GM23338 (cell line): Measurements from ENCODE around the gene CA12. TPM values are rescaled to one million over a fixed set of nuclear protein-coding genes. Genes with fewer than 3 reads are reported as not detected.

Source experiments
- ATAC-seq: fragments of 200-7000 bp; cut with Tn5 transposase; 3 replicates; pipeline ENCODE4 v1.9.1; 2020
- DNase-seq: peaks from one replicate; pipeline ENCODE4 v3.0.0-alpha.2; 2015; ENCODE audit warnings: low spot score
- H2AFZ ChIP-seq: fragments of 200-600 bp; sonication (generic); 2 replicates; pipeline ENCODE4 v1.8.0; 2016; ENCODE audit warnings: antibody characterized with exemption, mild to moderate bottlenecking, moderate library complexity
- H3F3A ChIP-seq: fragments of 200-600 bp; sonication (generic); replicated peaks from 2 replicates; pipeline ENCODE4 v1.8.0; 2017; ENCODE audit warnings: antibody characterized with exemption, mixed run types, low read depth
- H3K27ac ChIP-seq: fragments of 200-600 bp; sonication (generic); 2 replicates; pipeline ENCODE4 v1.6.1; 2016; ENCODE audit warnings: low read depth
- H3K27me3 ChIP-seq: fragments of 200-600 bp; sonication (generic); 2 replicates; pipeline ENCODE4 v1.8.0; 2016; ENCODE audit warnings: mild to moderate bottlenecking, mixed run types, moderate library complexity; ENCODE audit not compliant: insufficient read depth
- H3K36me3 ChIP-seq: fragments of 200-600 bp; sonication (generic); 2 replicates; pipeline ENCODE4 v1.8.0; 2016; ENCODE audit warnings: mild to moderate bottlenecking; ENCODE audit not compliant: insufficient read depth
- H3K4me1 ChIP-seq: fragments of 200-600 bp; sonication (generic); 2 replicates; pipeline ENCODE4 v1.8.0; 2016; ENCODE audit warnings: mild to moderate bottlenecking, moderate library complexity; ENCODE audit not compliant: insufficient read depth
- H3K4me2 ChIP-seq: fragments of 200-600 bp; sonication (generic); 2 replicates; pipeline ENCODE4 v1.7.1; 2017; ENCODE audit warnings: mixed run types
- H3K4me3 ChIP-seq: fragments of 200-600 bp; sonication (generic); 2 replicates; pipeline ENCODE4 v1.6.1; 2016; ENCODE audit warnings: mixed run types
- H3K79me2 ChIP-seq: fragments of 200-600 bp; sonication (generic); replicated peaks from 2 replicates; pipeline ENCODE4 v1.8.0; 2017; ENCODE audit warnings: mild to moderate bottlenecking; ENCODE audit not compliant: insufficient read depth
- H3K9me2 ChIP-seq: fragments of 200-600 bp; sonication (generic); 2 replicates; pipeline ENCODE4 v1.8.0; 2017; ENCODE audit not compliant: insufficient read depth
- H4K20me1 ChIP-seq: fragments of 200-600 bp; sonication (generic); replicated peaks from 2 replicates; pipeline ENCODE4 v1.8.0; 2017; ENCODE audit warnings: mild to moderate bottlenecking; ENCODE audit not compliant: insufficient read depth
- H3K27ac Mint-ChIP-seq: 2 replicates; pipeline ENCODE4 v1.8.0; 2020; ENCODE audit warnings: inconsistent platforms, mild to moderate bottlenecking, moderate library complexity, mixed read lengths
- H3K27me3 Mint-ChIP-seq: 3 replicates; pipeline ENCODE4 v1.8.0; 2022; ENCODE audit warnings: low read depth, mild to moderate bottlenecking, moderate library complexity, mixed read lengths, inconsistent platforms; ENCODE audit not compliant: insufficient read depth, poor library complexity
- H3K36me3 Mint-ChIP-seq: 3 replicates; pipeline ENCODE4 v1.8.0; 2021; ENCODE audit warnings: low read depth, mild to moderate bottlenecking, inconsistent platforms, moderate library complexity, mixed read lengths
- H3K4me1 Mint-ChIP-seq: 3 replicates; pipeline ENCODE4 v1.8.0; 2020; ENCODE audit warnings: mild to moderate bottlenecking, inconsistent platforms, mixed read lengths
- H3K4me3 Mint-ChIP-seq: 3 replicates; pipeline ENCODE4 v1.8.0; 2021; ENCODE audit warnings: moderate library complexity, mild to moderate bottlenecking, inconsistent platforms, mixed read lengths
- H3K9me3 Mint-ChIP-seq: 3 replicates; pipeline ENCODE4 v1.8.0; 2020; ENCODE audit warnings: moderate library complexity, mild to moderate bottlenecking, inconsistent platforms, mixed read lengths
- CREB1 ChIP-seq: fragments of 250-450 bp; sonication (Bioruptor Pico); IDR thresholded peaks from 2 replicates; pipeline ENCODE4 v1.5.0; 2020; ENCODE audit warnings: low read depth, mild to moderate bottlenecking, moderate library complexity
- EZH2 ChIP-seq: fragments of 200-600 bp; sonication (generic); IDR thresholded peaks from one replicate; pipeline ENCODE4 v1.8.0; 2017; ENCODE audit warnings: antibody characterized with exemption, mild to moderate bottlenecking, low read depth; ENCODE audit not compliant: unreplicated experiment
- EZH2phosphoT487 ChIP-seq: fragments of 200-600 bp; sonication (generic); IDR thresholded peaks from one replicate; pipeline ENCODE4 v1.8.1; 2018; ENCODE audit warnings: antibody characterized with exemption; ENCODE audit not compliant: unreplicated experiment
- NANOG ChIP-seq: IDR thresholded peaks from 2 replicates; pipeline ENCODE4 v1.6.1; 2016; ENCODE audit warnings: antibody characterized with exemption, borderline replicate concordance
- POLR2AphosphoS5 ChIP-seq: IDR thresholded peaks from 2 replicates; pipeline ENCODE4 v1.6.1; 2016; ENCODE audit warnings: antibody characterized with exemption, low read depth
- STAT1 ChIP-seq: IDR thresholded peaks from one replicate; pipeline ENCODE4 v1.6.1; 2016; ENCODE audit warnings: antibody characterized with exemption; ENCODE audit not compliant: unreplicated experiment
- polyA plus RNA-seq: library from polyadenylated mRNA; unstranded; fragments of >200 nt; fragmentation: Nextera tagmentation; extraction: Ambion mirVana; gene quantifications from 2 replicates; pipeline ENCODE4 v1.2.1, GENCODE V29; 2016
- total RNA-seq: library from RNA; depleted of rRNA; stranded (reverse); fragments of >200 nt; shearing (Covaris generic); gene quantifications from 2 replicates; pipeline ENCODE4 v1.2.3, GENCODE V29; 2014
- TF ChIP-seq, protein P1 (sequence below): IDR thresholded peaks from 2 replicates; pipeline ENCODE4 v1.6.1; 2016; ENCODE audit warnings: antibody characterized with exemption
- TF ChIP-seq, protein P2 (sequence below), 2 experiments: fragments of 200-600 bp in 1 of 2; sonication (generic) in 1 of 2; conservative IDR thresholded peaks; 2 replicates each; pipeline versions ENCODE4 v1.5.1 to v1.6.1; 2016 to 2017; ENCODE audit warnings: antibody characterized with exemption in 2 of 2, low read depth in 2 of 2, mild to moderate bottlenecking in 2 of 2, moderate library complexity in 1 of 2
- TF ChIP-seq, protein P3 (sequence below): fragments of 250-450 bp; sonication (Bioruptor Pico); IDR thresholded peaks from 2 replicates; pipeline ENCODE4 v1.5.0; 2020; ENCODE audit warnings: mild to moderate bottlenecking, moderate library complexity

The CA12 gene
- total and polyA plus RNA-seq, 2 experiments from 2014 or later = 2.9 to 5.2 TPM

- H3K9me2 ChIP-seq = no peaks in the 10 kb centered on the region
- H3K4me3 ChIP-seq = no peak overlapping the region
- peaks cover 17% of the 10 kb centered on the region; the same call in 1 of the 2 replicates for H3K4me1 ChIP-seq
- H3K9me3 Mint-ChIP-seq = no peaks in the 10 kb centered on the region
- no peak for DNase-seq
- H3K36me3 ChIP-seq = no peaks in the 10 kb centered on the region
- H3K4me3 Mint-ChIP-seq = no peak overlapping the region
- no peaks in the 10 kb centered on the region for H4K20me1 ChIP-seq
- H3K79me2 ChIP-seq = no peaks in the 10 kb centered on the region
- no peak overlapping the region for H2AFZ ChIP-seq
- no peaks in the 10 kb centered on the region for H3F3A ChIP-seq
- H3K27ac ChIP-seq = no peak overlapping the region
- no peak overlapping the region for H3K27ac Mint-ChIP-seq
- ATAC-seq = no peak
- H3K27me3 Mint-ChIP-seq = peaks cover 7% of the 10 kb centered on the region
- H3K27me3 ChIP-seq = no peaks in the 10 kb centered on the region
- no peaks in the 10 kb centered on the region for H3K36me3 Mint-ChIP-seq
- no peak overlapping the region for H3K4me2 ChIP-seq
- no peak for TF ChIP-seq EZH2phosphoT487
- TF ChIP-seq, protein P1, sequence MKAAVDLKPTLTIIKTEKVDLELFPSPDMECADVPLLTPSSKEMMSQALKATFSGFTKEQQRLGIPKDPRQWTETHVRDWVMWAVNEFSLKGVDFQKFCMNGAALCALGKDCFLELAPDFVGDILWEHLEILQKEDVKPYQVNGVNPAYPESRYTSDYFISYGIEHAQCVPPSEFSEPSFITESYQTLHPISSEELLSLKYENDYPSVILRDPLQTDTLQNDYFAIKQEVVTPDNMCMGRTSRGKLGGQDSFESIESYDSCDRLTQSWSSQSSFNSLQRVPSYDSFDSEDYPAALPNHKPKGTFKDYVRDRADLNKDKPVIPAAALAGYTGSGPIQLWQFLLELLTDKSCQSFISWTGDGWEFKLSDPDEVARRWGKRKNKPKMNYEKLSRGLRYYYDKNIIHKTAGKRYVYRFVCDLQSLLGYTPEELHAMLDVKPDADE = no peak
- H3K4me1 Mint-ChIP-seq = peaks cover 31% of the 10 kb centered on the region
Measured at GRCh38 chr15:63372753-63373152, 8.9 kb downstream of the CA12 start.

GRCh38 chr15:63372018-63372705 is 9.5 kb downstream of the CA12 start:
- Mint-ChIP-seq H3K27me3 (peaks cover 7% of the 10 kb centered on the region), H3K4me1 (peaks cover 27% of the 10 kb centered on the region), H3K9me3 (no peaks in the 10 kb centered on the region), H3K4me3 (no peak overlapping the region), H3K27ac (no peak overlapping the region), H3K36me3 (no peaks in the 10 kb centered on the region)
- no peaks in the 10 kb centered on the region for H3K79me2 ChIP-seq
- H3K4me1 ChIP-seq = peaks cover 17% of the 10 kb centered on the region; the same call in 1 of the 2 replicates
- H3K4me2 ChIP-seq = no peak overlapping the region
- H3K36me3 ChIP-seq = no peaks in the 10 kb centered on the region
- H3K4me3 ChIP-seq = no peak overlapping the region
- H3K27me3 ChIP-seq = no peaks in the 10 kb centered on the region
- no peak overlapping the region for H3K27ac ChIP-seq
- no peak overlapping the region for H2AFZ ChIP-seq
- H3K9me2 ChIP-seq = no peaks in the 10 kb centered on the region
- no peaks in the 10 kb centered on the region for H4K20me1 ChIP-seq
- no peak for ATAC-seq
- no peak for DNase-seq
- no peaks in the 10 kb centered on the region for H3F3A ChIP-seq
- TF ChIP-seq STAT1 (no peak), EZH2phosphoT487 (no peak), EZH2 (no peak), CREB1 (CRISPR knock-in tag) (no peak), NANOG (no peak), POLR2AphosphoS5 (no peak)
- TF ChIP-seq, protein P2, sequence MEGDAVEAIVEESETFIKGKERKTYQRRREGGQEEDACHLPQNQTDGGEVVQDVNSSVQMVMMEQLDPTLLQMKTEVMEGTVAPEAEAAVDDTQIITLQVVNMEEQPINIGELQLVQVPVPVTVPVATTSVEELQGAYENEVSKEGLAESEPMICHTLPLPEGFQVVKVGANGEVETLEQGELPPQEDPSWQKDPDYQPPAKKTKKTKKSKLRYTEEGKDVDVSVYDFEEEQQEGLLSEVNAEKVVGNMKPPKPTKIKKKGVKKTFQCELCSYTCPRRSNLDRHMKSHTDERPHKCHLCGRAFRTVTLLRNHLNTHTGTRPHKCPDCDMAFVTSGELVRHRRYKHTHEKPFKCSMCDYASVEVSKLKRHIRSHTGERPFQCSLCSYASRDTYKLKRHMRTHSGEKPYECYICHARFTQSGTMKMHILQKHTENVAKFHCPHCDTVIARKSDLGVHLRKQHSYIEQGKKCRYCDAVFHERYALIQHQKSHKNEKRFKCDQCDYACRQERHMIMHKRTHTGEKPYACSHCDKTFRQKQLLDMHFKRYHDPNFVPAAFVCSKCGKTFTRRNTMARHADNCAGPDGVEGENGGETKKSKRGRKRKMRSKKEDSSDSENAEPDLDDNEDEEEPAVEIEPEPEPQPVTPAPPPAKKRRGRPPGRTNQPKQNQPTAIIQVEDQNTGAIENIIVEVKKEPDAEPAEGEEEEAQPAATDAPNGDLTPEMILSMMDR (conservative IDR thresholded peaks at IDR 0.05; ENCODE audit: low read depth in 2 of 2) = no peak
- TF ChIP-seq, protein P3, sequence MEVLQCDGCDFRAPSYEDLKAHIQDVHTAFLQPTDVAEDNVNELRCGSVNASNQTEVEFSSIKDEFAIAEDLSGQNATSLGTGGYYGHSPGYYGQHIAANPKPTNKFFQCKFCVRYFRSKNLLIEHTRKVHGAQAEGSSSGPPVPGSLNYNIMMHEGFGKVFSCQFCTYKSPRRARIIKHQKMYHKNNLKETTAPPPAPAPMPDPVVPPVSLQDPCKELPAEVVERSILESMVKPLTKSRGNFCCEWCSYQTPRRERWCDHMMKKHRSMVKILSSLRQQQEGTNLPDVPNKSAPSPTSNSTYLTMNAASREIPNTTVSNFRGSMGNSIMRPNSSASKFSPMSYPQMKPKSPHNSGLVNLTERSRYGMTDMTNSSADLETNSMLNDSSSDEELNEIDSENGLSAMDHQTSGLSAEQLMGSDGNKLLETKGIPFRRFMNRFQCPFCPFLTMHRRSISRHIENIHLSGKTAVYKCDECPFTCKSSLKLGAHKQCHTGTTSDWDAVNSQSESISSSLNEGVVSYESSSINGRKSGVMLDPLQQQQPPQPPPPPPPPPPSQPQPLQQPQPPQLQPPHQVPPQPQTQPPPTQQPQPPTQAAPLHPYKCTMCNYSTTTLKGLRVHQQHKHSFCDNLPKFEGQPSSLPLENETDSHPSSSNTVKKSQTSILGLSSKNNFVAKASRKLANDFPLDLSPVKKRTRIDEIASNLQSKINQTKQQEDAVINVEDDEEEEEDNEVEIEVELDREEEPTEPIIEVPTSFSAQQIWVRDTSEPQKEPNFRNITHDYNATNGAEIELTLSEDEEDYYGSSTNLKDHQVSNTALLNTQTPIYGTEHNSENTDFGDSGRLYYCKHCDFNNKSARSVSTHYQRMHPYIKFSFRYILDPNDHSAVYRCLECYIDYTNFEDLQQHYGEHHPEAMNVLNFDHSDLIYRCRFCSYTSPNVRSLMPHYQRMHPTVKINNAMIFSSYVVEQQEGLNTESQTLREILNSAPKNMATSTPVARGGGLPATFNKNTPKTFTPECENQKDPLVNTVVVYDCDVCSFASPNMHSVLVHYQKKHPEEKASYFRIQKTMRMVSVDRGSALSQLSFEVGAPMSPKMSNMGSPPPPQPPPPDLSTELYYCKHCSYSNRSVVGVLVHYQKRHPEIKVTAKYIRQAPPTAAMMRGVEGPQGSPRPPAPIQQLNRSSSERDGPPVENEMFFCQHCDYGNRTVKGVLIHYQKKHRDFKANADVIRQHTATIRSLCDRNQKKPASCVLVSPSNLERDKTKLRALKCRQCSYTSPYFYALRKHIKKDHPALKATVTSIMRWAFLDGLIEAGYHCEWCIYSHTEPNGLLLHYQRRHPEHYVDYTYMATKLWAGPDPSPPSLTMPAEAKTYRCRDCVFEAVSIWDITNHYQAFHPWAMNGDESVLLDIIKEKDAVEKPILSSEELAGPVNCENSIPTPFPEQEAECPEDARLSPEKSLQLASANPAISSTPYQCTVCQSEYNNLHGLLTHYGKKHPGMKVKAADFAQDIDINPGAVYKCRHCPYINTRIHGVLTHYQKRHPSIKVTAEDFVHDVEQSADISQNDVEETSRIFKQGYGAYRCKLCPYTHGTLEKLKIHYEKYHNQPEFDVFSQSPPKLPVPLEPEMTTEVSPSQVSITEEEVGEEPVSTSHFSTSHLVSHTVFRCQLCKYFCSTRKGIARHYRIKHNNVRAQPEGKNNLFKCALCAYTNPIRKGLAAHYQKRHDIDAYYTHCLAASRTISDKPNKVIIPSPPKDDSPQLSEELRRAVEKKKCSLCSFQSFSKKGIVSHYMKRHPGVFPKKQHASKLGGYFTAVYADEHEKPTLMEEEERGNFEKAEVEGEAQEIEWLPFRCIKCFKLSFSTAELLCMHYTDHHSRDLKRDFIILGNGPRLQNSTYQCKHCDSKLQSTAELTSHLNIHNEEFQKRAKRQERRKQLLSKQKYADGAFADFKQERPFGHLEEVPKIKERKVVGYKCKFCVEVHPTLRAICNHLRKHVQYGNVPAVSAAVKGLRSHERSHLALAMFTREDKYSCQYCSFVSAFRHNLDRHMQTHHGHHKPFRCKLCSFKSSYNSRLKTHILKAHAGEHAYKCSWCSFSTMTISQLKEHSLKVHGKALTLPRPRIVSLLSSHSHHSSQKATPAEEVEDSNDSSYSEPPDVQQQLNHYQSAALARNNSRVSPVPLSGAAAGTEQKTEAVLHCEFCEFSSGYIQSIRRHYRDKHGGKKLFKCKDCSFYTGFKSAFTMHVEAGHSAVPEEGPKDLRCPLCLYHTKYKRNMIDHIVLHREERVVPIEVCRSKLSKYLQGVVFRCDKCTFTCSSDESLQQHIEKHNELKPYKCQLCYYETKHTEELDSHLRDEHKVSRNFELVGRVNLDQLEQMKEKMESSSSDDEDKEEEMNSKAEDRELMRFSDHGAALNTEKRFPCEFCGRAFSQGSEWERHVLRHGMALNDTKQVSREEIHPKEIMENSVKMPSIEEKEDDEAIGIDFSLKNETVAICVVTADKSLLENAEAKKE = no peak
